ENCODE results near the gene GRXCR1.

The GRXCR1 gene

DNA sequence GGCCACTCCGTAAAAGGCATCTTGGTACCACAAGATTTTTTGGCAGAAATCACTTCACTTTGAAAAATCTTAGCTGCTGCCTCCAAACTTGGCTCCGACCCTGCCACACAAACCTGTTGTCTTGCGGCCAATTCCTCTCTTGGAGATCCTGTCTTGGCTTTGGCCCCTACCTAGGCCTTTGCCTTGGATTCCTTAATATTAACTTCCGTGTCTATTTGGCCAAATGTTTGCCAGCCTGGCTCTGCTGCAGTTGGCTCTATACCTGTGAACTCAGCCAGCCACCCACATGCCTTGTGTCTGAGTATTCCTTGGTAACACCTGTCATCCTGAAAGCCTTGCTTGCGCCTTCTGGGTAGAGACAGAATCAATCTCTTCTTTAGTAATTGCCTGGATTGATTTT is 12.5 kb downstream of the GRXCR1 start:
- H3K4me3 ChIP-seq (ENCODE audit: low read length) = no peak overlapping the region
- no peaks in the 10 kb centered on the region for H3K36me3 ChIP-seq (ENCODE audit: control insufficient read depth, low read depth, low read length)
- no peaks in the 10 kb centered on the region for H3K9me3 ChIP-seq (ENCODE audit: control insufficient read depth, low read depth, low read length)
- no peak overlapping the region for H3K9ac ChIP-seq (ENCODE audit: low read length)
- no peak overlapping the region for H3K27ac ChIP-seq (ENCODE audit: low read length)
- H3K4me1 ChIP-seq (ENCODE audit: control insufficient read depth, low read depth, low read length) = no peaks in the 10 kb centered on the region
- H3K27me3 ChIP-seq (ENCODE audit: control insufficient read depth, insufficient read depth, low read length) = no peaks in the 10 kb centered on the region

DNA sequence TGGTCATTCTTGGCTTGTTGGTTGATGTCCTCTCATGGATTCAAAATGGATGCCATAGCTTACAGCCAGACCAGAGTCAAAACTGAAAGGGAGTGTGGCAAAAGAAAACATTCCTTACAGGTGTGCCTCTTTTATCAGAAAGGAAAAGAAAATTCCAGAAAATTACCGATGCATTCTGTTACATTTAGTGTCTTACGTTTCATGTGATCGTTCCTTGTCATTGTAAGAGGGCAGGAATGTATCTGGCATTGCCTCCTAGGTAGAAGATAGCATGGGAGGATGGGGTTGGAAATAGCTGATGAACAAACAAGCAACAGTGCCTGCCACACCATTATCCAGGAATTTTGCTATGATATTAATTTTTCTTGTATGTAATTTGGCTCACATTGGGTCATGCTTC is 13.1 kb downstream of the GRXCR1 start:
- H3K9me3 ChIP-seq (ENCODE audit: control insufficient read depth, low read depth, low read length) = no peaks in the 10 kb centered on the region
- H3K27ac ChIP-seq (ENCODE audit: low read length) = no peak overlapping the region
- no peaks in the 10 kb centered on the region for H3K27me3 ChIP-seq (ENCODE audit: control insufficient read depth, insufficient read depth, low read length)

DNA sequence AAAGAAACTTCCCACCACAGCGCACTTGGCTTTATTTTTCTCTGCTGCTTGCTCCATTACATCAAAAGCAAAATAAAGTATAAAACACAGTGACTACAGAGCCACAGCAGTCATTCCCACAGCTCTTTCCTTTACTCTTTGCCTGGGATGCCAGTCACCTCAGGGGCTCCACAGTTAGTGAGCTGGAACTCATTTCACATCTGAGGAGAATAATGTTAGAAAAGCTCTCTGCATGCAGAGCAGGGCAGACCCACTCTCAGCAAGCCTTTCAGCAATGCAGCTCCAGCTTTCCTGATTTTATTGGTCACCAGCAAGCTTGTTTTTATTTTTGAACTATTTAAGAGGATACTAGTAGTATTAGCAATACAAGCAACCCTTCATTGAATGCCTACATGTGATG is 13.8 kb downstream of the GRXCR1 start:
- Histone ChIP-seq H3K4me1 (ENCODE audit: control insufficient read depth, low read depth, low read length) (no peaks in the 10 kb centered on the region), H3K4me3 (ENCODE audit: low read length) (no peak overlapping the region), H3K36me3 (ENCODE audit: control insufficient read depth, low read depth, low read length) (no peaks in the 10 kb centered on the region), H3K9ac (ENCODE audit: low read length) (no peak overlapping the region), H3K27ac (ENCODE audit: low read length) (no peak overlapping the region), H3K27me3 (ENCODE audit: control insufficient read depth, insufficient read depth, low read length) (no peaks in the 10 kb centered on the region), H3K9me3 (ENCODE audit: control insufficient read depth, low read depth, low read length) (no peaks in the 10 kb centered on the region)

More for the DNA sequence above, 13.1 kb downstream of the GRXCR1 start:
- no peaks in the 10 kb centered on the region for H3K4me1 ChIP-seq (ENCODE audit: control insufficient read depth, low read depth, low read length)
- H3K9ac ChIP-seq (ENCODE audit: low read length) = no peak overlapping the region
- no peak overlapping the region for H3K4me3 ChIP-seq (ENCODE audit: low read length)
- no peaks in the 10 kb centered on the region for H3K36me3 ChIP-seq (ENCODE audit: control insufficient read depth, low read depth, low read length)

DNA sequence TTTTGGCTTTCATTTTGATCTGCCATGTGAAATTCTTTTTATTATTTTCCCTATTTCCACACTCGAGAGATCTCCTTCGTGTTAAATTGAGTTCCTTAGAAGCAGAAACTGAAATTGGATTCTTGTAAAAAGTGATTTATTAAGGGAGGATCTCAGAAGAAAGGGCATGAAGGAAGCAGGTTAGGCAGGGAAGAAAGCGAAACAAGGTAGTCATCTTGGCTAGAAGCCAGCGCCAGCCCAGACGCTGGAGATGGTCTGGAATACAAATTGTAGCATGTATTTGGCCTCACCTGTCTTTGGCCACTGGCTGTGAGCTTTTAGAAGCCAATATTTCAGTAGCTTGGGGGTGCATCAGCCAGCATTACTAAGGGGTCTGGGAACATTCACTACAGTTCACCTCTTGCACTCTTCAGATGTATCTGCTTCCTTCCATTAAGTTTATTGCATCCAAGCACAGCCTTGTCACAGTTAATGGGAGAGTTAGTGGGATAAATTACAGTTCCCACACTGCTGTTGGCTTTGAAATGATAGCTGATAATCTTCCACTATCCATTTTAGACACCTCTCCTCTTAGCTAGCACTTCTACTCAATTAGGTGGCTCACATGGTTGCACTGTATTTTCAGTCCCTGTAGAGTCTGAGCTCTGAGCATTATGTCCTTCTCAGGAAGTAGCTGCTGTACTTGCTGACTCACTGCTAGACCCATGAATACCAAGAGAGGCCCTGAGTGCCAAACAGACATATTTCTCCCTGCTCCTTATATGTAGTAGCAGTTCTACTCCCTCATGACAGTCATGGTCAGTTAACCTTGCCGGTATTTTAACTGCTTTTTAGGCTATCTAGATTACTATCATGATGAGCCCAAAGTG is 14.6 kb downstream of the GRXCR1 start:
- Histone ChIP-seq H3K4me1 (ENCODE audit: control insufficient read depth, low read depth, low read length) (no peaks in the 10 kb centered on the region), H3K9ac (ENCODE audit: low read length) (no peak overlapping the region), H3K36me3 (ENCODE audit: control insufficient read depth, low read depth, low read length) (no peaks in the 10 kb centered on the region), H3K4me3 (ENCODE audit: low read length) (no peak overlapping the region), H3K27me3 (ENCODE audit: control insufficient read depth, insufficient read depth, low read length) (no peaks in the 10 kb centered on the region), H3K27ac (ENCODE audit: low read length) (no peak overlapping the region), H3K9me3 (ENCODE audit: control insufficient read depth, low read depth, low read length) (no peaks in the 10 kb centered on the region)

DNA sequence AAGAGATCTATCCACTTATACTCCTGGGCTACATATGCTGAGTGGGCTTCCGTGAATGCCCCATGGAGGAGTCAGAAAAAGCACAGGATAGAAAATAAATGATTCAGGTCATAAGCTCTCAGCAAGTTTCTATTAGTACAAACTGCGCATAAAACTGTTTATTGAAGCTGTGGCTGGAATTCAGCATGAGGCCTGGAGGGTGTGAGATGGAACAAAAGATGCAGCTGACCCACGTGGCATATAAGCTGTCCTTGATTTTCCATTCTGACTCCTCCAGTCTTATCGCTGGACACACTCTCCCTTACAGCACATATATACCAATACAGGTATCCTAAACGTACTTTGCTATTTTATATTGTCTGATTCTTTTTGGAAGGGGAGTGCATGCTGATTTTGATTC is 17.9 kb downstream of the GRXCR1 start:
- no peak overlapping the region for H3K27ac ChIP-seq (ENCODE audit: low read length)
- H3K9me3 ChIP-seq (ENCODE audit: control insufficient read depth, low read depth, low read length) = no peaks in the 10 kb centered on the region
- no peak overlapping the region for H3K4me3 ChIP-seq (ENCODE audit: low read length)
- H3K9ac ChIP-seq (ENCODE audit: low read length) = no peak overlapping the region
- no peaks in the 10 kb centered on the region for H3K27me3 ChIP-seq (ENCODE audit: control insufficient read depth, insufficient read depth, low read length)
- H3K36me3 ChIP-seq (ENCODE audit: control insufficient read depth, low read depth, low read length) = no peaks in the 10 kb centered on the region
- H3K4me1 ChIP-seq (ENCODE audit: control insufficient read depth, low read depth, low read length) = no peaks in the 10 kb centered on the region

DNA sequence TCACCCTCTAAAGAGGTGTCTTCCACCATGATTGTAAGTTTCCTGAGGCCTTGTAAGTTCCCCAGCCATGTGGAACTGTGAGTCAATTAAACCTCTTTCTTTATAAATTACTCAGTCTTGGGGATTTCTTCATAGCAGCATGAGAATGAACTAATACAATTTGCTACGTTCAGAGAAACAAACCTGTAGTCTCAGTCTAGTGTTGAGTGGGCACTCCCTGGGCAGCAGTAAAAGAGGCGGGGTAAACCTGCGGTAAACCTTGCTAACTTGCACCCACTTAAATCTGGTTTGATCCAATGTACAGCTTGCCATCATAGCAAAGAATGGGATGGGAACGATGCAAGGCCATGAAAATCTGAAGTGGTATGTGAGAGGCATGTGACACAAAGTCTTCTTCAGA is 22.4 kb downstream of the GRXCR1 start:
- Histone ChIP-seq H3K9ac (ENCODE audit: low read length) (no peak overlapping the region), H3K4me1 (ENCODE audit: control insufficient read depth, low read depth, low read length) (no peaks in the 10 kb centered on the region), H3K27ac (ENCODE audit: low read length) (no peak overlapping the region), H3K27me3 (ENCODE audit: control insufficient read depth, insufficient read depth, low read length) (no peaks in the 10 kb centered on the region), H3K4me3 (ENCODE audit: low read length) (no peak overlapping the region), H3K9me3 (ENCODE audit: control insufficient read depth, low read depth, low read length) (no peaks in the 10 kb centered on the region), H3K36me3 (ENCODE audit: control insufficient read depth, low read depth, low read length) (no peaks in the 10 kb centered on the region)

DNA sequence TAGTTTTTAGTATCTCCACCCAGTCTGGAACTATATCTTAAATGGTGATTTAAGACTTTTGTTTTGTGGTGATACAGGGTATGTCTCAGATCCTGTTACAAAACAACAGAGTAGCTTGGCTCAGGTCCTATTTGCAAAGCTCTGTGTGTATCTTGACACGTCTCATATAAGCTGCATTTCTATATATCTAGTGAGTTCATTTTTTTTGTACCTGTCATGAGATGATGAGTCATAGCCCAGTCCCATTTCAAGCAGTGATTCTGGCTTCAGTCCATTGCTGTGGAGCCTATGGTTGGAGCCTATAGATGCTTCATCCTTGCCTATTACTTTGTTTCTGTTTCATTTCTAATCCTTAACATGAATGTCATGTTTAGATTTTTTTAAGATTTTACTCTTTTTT is 23.0 kb downstream of the GRXCR1 start:
- no peaks in the 10 kb centered on the region for H3K36me3 ChIP-seq (ENCODE audit: control insufficient read depth, low read depth, low read length)
- H3K27ac ChIP-seq (ENCODE audit: low read length) = no peak overlapping the region
- no peak overlapping the region for H3K9ac ChIP-seq (ENCODE audit: low read length)
- H3K27me3 ChIP-seq (ENCODE audit: control insufficient read depth, insufficient read depth, low read length) = no peaks in the 10 kb centered on the region
- no peaks in the 10 kb centered on the region for H3K4me1 ChIP-seq (ENCODE audit: control insufficient read depth, low read depth, low read length)
- no peaks in the 10 kb centered on the region for H3K9me3 ChIP-seq (ENCODE audit: control insufficient read depth, low read depth, low read length)
- H3K4me3 ChIP-seq (ENCODE audit: low read length) = no peak overlapping the region

DNA sequence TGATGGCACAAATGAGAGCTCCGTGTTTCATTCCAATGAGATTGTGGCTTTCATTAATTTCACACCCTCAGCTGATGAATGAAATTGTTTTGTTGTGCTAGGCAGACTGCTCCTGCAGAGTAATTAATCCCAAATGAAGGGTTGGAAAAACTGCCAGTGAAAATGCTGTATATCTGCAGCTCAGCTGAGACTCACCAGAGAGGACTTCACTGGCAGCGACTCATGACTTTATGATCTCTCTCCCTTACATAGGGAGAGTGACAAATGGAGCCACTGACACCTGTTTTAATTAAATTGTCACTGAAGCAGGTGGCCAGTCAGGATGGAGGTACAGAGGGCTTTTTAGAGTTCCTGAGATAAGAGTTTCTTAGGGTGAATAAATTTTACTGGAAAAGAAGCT is 24.8 kb downstream of the GRXCR1 start:
- no peak overlapping the region for H3K27ac ChIP-seq (ENCODE audit: low read length)
- no peaks in the 10 kb centered on the region for H3K27me3 ChIP-seq (ENCODE audit: control insufficient read depth, insufficient read depth, low read length)
- no peaks in the 10 kb centered on the region for H3K36me3 ChIP-seq (ENCODE audit: control insufficient read depth, low read depth, low read length)
- no peak overlapping the region for H3K9ac ChIP-seq (ENCODE audit: low read length)
- H3K4me3 ChIP-seq (ENCODE audit: low read length) = no peak overlapping the region
- H3K9me3 ChIP-seq (ENCODE audit: control insufficient read depth, low read depth, low read length) = no peaks in the 10 kb centered on the region
- H3K4me1 ChIP-seq (ENCODE audit: control insufficient read depth, low read depth, low read length) = no peaks in the 10 kb centered on the region

DNA sequence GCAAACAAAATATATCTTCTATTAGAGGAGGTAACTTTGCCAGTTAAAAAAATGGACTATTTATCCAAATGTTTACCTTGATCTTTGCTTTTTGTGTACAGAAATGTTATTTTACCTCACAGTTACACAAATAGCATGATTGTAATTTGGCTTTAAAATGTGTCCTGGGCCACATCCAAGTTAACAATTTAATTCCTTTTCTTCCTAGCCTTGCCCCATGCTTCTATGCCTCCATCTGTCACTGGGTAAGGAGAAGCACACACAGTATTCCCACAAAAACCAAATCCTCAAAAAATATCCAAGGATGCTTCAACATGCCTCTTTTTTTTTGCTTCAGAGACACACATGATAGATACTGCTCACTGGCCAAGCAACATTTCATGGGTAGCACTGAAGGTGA is 30.9 kb downstream of the GRXCR1 start:
- Histone ChIP-seq H3K9ac (ENCODE audit: low read length) (no peak overlapping the region), H3K27me3 (ENCODE audit: control insufficient read depth, insufficient read depth, low read length) (no peaks in the 10 kb centered on the region), H3K4me1 (ENCODE audit: control insufficient read depth, low read depth, low read length) (no peaks in the 10 kb centered on the region), H3K4me3 (ENCODE audit: low read length) (no peak overlapping the region), H3K9me3 (ENCODE audit: control insufficient read depth, low read depth, low read length) (no peaks in the 10 kb centered on the region), H3K27ac (ENCODE audit: low read length) (no peak overlapping the region), H3K36me3 (ENCODE audit: control insufficient read depth, low read depth, low read length) (no peaks in the 10 kb centered on the region)

DNA sequence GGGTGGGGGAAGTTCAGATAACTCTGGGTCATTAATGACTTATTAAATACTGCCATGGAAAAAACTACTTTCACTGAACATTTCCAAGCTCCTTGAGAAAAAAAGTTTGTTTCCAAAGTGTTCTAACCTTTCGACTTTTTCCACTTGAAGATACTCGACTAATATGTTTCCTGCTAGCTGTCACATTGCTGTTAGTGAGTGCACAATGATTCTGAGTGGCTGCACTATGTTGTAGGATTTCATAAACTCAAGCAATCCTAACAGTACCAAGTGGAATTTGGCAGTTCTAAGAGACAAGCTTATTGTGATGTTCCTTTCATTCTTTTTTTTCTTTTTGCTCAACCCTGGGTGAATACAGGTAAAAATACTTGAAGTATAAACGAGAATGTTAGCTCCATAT is 33.4 kb downstream of the GRXCR1 start:
- no peak overlapping the region for H3K4me3 ChIP-seq (ENCODE audit: low read length)
- H3K27ac ChIP-seq (ENCODE audit: low read length) = no peak overlapping the region
- H3K9me3 ChIP-seq (ENCODE audit: control insufficient read depth, low read depth, low read length) = no peaks in the 10 kb centered on the region
- no peaks in the 10 kb centered on the region for H3K36me3 ChIP-seq (ENCODE audit: control insufficient read depth, low read depth, low read length)
- no peaks in the 10 kb centered on the region for H3K27me3 ChIP-seq (ENCODE audit: control insufficient read depth, insufficient read depth, low read length)
- H3K4me1 ChIP-seq (ENCODE audit: control insufficient read depth, low read depth, low read length) = no peaks in the 10 kb centered on the region
- H3K9ac ChIP-seq (ENCODE audit: low read length) = no peak overlapping the region

DNA sequence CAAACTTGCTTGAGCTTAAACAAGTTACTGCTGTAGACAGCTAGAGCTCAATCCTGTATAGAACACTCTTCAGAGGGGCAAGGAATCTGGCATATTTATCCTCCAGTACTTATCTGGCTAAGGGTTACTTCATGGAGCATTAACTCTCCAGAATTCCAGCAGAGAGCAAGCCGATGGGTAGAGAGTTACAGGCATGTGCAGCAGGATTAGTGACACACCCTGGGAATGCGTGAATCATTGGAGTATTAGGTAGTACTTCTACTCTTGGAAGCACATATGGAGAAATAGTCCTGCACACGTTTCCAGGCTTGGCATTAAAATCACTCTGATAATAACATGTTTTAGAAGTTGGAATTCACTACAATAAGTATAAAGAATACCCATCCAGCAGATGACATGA is 35.4 kb downstream of the GRXCR1 start:
- Histone ChIP-seq H3K9me3 (ENCODE audit: control insufficient read depth, low read depth, low read length) (no peaks in the 10 kb centered on the region), H3K4me3 (ENCODE audit: low read length) (no peak overlapping the region), H3K36me3 (ENCODE audit: control insufficient read depth, low read depth, low read length) (no peaks in the 10 kb centered on the region)

DNA sequence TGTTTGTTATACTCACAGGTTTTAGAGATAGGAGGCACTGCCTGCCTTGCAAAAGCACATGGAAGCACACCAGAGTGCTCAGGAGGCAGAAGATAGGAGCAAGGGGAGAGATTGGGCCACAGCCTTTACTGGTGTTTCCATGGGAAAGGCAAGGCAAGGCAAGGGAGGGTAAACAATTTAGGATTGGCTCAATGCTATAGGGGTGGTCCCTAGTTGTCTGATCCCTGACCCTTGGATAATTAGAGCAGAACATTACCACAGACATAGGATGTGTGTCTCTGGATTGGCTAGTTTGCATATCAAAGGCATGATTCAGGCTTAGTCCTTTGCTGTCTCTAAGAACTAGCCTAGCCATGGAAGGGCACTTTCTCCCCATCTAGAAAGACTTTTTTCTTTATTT is 36.1 kb downstream of the GRXCR1 start:
- Histone ChIP-seq H3K4me1 (ENCODE audit: control insufficient read depth, low read depth, low read length) (no peaks in the 10 kb centered on the region), H3K9ac (ENCODE audit: low read length) (no peak overlapping the region), H3K9me3 (ENCODE audit: control insufficient read depth, low read depth, low read length) (no peaks in the 10 kb centered on the region), H3K27ac (ENCODE audit: low read length) (no peak overlapping the region), H3K27me3 (ENCODE audit: control insufficient read depth, insufficient read depth, low read length) (no peaks in the 10 kb centered on the region), H3K4me3 (ENCODE audit: low read length) (no peak overlapping the region), H3K36me3 (ENCODE audit: control insufficient read depth, low read depth, low read length) (no peaks in the 10 kb centered on the region)

More for the DNA sequence above, 35.4 kb downstream of the GRXCR1 start:
- Histone ChIP-seq H3K27ac (ENCODE audit: low read length) (no peak overlapping the region), H3K9ac (ENCODE audit: low read length) (no peak overlapping the region), H3K4me1 (ENCODE audit: control insufficient read depth, low read depth, low read length) (no peaks in the 10 kb centered on the region), H3K27me3 (ENCODE audit: control insufficient read depth, insufficient read depth, low read length) (no peaks in the 10 kb centered on the region)

All from iPS-18a (cell line).